ENCODE measurements around the gene MPC1.

GRCh38 chr6:166415833-166416347 lies 33.1 kb upstream of the MPC1 start:
- TF ChIP-seq POLR2A (IDR thresholded peaks at IDR 0.05) = no peak
- TF ChIP-seq, protein P1, sequence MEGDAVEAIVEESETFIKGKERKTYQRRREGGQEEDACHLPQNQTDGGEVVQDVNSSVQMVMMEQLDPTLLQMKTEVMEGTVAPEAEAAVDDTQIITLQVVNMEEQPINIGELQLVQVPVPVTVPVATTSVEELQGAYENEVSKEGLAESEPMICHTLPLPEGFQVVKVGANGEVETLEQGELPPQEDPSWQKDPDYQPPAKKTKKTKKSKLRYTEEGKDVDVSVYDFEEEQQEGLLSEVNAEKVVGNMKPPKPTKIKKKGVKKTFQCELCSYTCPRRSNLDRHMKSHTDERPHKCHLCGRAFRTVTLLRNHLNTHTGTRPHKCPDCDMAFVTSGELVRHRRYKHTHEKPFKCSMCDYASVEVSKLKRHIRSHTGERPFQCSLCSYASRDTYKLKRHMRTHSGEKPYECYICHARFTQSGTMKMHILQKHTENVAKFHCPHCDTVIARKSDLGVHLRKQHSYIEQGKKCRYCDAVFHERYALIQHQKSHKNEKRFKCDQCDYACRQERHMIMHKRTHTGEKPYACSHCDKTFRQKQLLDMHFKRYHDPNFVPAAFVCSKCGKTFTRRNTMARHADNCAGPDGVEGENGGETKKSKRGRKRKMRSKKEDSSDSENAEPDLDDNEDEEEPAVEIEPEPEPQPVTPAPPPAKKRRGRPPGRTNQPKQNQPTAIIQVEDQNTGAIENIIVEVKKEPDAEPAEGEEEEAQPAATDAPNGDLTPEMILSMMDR (IDR thresholded peaks at IDR 0.05 in 8 of 11, conservative IDR thresholded peaks at IDR 0.05 in 3 of 11) = no peak
